ENCODE data around the gene FRAS1.
"Not testable (repeated sequence)": the region's sequence is repeated elsewhere in the genome, so short reads cannot be mapped to it uniquely, and the experiment has no call there.

The FRAS1 gene

GRCh38 chr4:78168029-78168428 lies 110.9 kb downstream of the FRAS1 start:
- no peak for DNase-seq

GRCh38 chr4:78169728-78170127 lies 112.6 kb downstream of the FRAS1 start:
- no peak for DNase-seq

- no peak for DNase-seq
Observed at GRCh38 chr4:78171482-78171881, 114.4 kb downstream of the FRAS1 start.

GRCh38 chr4:78174891-78175290 lies 117.8 kb downstream of the FRAS1 start:
- DNase-seq: no peak

- no peak for DNase-seq
Observed at GRCh38 chr4:78179196-78179595, 122.1 kb downstream of the FRAS1 start.

- DNase-seq: not testable (repeated sequence)
Observed at GRCh38 chr4:78181681-78182234, 124.6 kb downstream of the FRAS1 start.

- no peak for DNase-seq
Observed at GRCh38 chr4:78184584-78184983, 127.5 kb downstream of the FRAS1 start.

GRCh38 chr4:78185117-78185516 lies 128.0 kb downstream of the FRAS1 start:
- no peak for DNase-seq

GRCh38 chr4:78186597-78187543 lies 129.7 kb downstream of the FRAS1 start:
- DNase-seq: no peak

- no peak for DNase-seq
Observed at GRCh38 chr4:78190068-78190467, 132.9 kb downstream of the FRAS1 start.

- no peak for DNase-seq
Observed at GRCh38 chr4:78190595-78190994, 133.5 kb downstream of the FRAS1 start.

GRCh38 chr4:78197947-78198346 lies 140.8 kb downstream of the FRAS1 start:
- no peak for DNase-seq

GRCh38 chr4:78199984-78200383 lies 142.9 kb downstream of the FRAS1 start:
- DNase-seq: no peak

- DNase-seq: no peak
Observed at GRCh38 chr4:78200949-78201348, 143.8 kb downstream of the FRAS1 start.

GRCh38 chr4:78204176-78204575 lies 147.1 kb downstream of the FRAS1 start:
- DNase-seq: no peak

- no peak for DNase-seq
Observed at GRCh38 chr4:78205591-78205990, 148.5 kb downstream of the FRAS1 start.

GRCh38 chr4:78207541-78207940 lies 150.4 kb downstream of the FRAS1 start:
- DNase-seq: no peak

GRCh38 chr4:78207951-78208350 lies 150.8 kb downstream of the FRAS1 start:
- no peak for DNase-seq

- DNase-seq: not testable (repeated sequence)
Observed at GRCh38 chr4:78208896-78209295, 151.8 kb downstream of the FRAS1 start.

GRCh38 chr4:78210694-78211410 lies 153.7 kb downstream of the FRAS1 start:
- DNase-seq: no peak

GRCh38 chr4:78213218-78213617 lies 156.1 kb downstream of the FRAS1 start:
- DNase-seq: no peak

- no peak for DNase-seq
Observed at GRCh38 chr4:78214078-78214477, 157.0 kb downstream of the FRAS1 start.

- DNase-seq: no peak
Observed at GRCh38 chr4:78217557-78217956, 160.4 kb downstream of the FRAS1 start.

- no peak for DNase-seq
Observed at GRCh38 chr4:78218260-78218659, 161.1 kb downstream of the FRAS1 start.
